PC-9 (cell line): ENCODE data around the gene CMSS1. TPM values are rescaled to one million over a fixed set of nuclear protein-coding genes. Genes with fewer than 3 reads are reported as not detected.

Experiments used
- BruUV-seq: library from RNA; stranded (reverse); fragments of 400-500 nt; replicated peaks from 2 replicates; lab custom pipeline; 2021; lab: Mats Ljungman, UMichigan
- CTCF ChIA-PET: fragments of 300-600 bp; sonication (Branson Sonifier 250); formaldehyde crosslinking; loops from one replicate; lab custom pipeline; 2022; ENCODE audit warnings: antibody characterized with exemption; lab: Charles Lee
- POLR2A ChIA-PET: fragments of 300-600 bp; sonication (Branson Sonifier 250); formaldehyde crosslinking; loops from one replicate; lab custom pipeline; 2022; ENCODE audit warnings: antibody characterized with exemption; ENCODE audit not compliant: unreplicated experiment; lab: Charles Lee
- DNase-seq, 2 experiments: peaks; one replicate each; pipeline versions ENCODE4 v3.0.0 to v3.0.0-alpha.2; 2015 to 2022; ENCODE audit warnings: mixed read lengths in 1 of 2
- H2AFZ ChIP-seq: fragments of 200-600 bp; sonication (generic); 2 replicates; pipeline ENCODE4 v1.8.1; 2017; ENCODE audit warnings: antibody characterized with exemption
- H3F3A ChIP-seq: fragments of 200-600 bp; sonication (generic); 2 replicates; pipeline ENCODE4 v1.8.1; 2017; ENCODE audit warnings: antibody characterized with exemption, mild to moderate bottlenecking, low read depth; ENCODE audit not compliant: insufficient read depth
- H3K27ac ChIP-seq: fragments of 200-600 bp; sonication (generic); 2 replicates; pipeline ENCODE4 v1.6.1; 2016; ENCODE audit warnings: mixed run types
- H3K27me3 ChIP-seq: fragments of 200-600 bp; sonication (generic); 2 replicates; pipeline ENCODE4 v1.6.1; 2016; ENCODE audit warnings: low read depth, mixed run types; ENCODE audit not compliant: insufficient read depth
- H3K36me3 ChIP-seq: fragments of 200-600 bp; sonication (generic); 2 replicates; pipeline ENCODE4 v1.6.1; 2016; ENCODE audit warnings: low read depth, mixed run types
- H3K4me1 ChIP-seq: fragments of 200-600 bp; sonication (generic); replicated peaks from 2 replicates; pipeline ENCODE4 v1.6.1; 2016; ENCODE audit warnings: mixed run types; ENCODE audit not compliant: insufficient read depth
- H3K4me2 ChIP-seq: fragments of 200-600 bp; sonication (generic); 2 replicates; pipeline ENCODE4 v1.6.1; 2017; ENCODE audit warnings: mixed run types
- H3K4me3 ChIP-seq: fragments of 200-600 bp; sonication (generic); 2 replicates; pipeline ENCODE4 v1.6.1; 2016; ENCODE audit warnings: mixed run types
- H3K79me2 ChIP-seq: fragments of 200-600 bp; sonication (generic); 2 replicates; pipeline ENCODE4 v1.6.1; 2017; ENCODE audit warnings: low read depth, mixed run types
- H3K9me2 ChIP-seq: fragments of 200-600 bp; sonication (generic); 2 replicates; pipeline ENCODE4 v1.8.1; 2017; ENCODE audit warnings: mild to moderate bottlenecking; ENCODE audit not compliant: insufficient read depth
- H3K9me3 ChIP-seq: fragments of 200-600 bp; sonication (generic); 2 replicates; pipeline ENCODE4 v1.8.1; 2016; ENCODE audit warnings: low read depth; ENCODE audit not compliant: insufficient read depth
- H4K20me1 ChIP-seq: fragments of 200-600 bp; sonication (generic); 2 replicates; pipeline ENCODE4 v1.8.1; 2017; ENCODE audit not compliant: insufficient read depth
- CTCF ChIP-seq: fragments of 200-600 bp; sonication (generic); conservative IDR thresholded peaks from 2 replicates; pipeline ENCODE4 v1.6.1; 2017; ENCODE audit warnings: mixed run types, antibody characterized with exemption, mild to moderate bottlenecking, moderate library complexity
- EZH2 ChIP-seq: fragments of 200-600 bp; sonication (generic); IDR thresholded peaks from 2 replicates; pipeline ENCODE4 v1.8.0; 2017; ENCODE audit warnings: antibody characterized with exemption, low read depth
- intact Hi-C: fragments of 100-400 bp; cut with micrococcal nuclease; formaldehyde crosslinking; loops from one replicate; pipeline ENCODE4 v1.10.0; 2022; ENCODE audit not compliant: unreplicated experiment
- total RNA-seq: library from RNA; stranded (reverse); gene quantifications from 2 replicates; pipeline ENCODE4 v1.2.3, GENCODE V29; 2021

The CMSS1 gene
- total RNA-seq, 1 experiment from 2014 or later, result 98.9 TPM

GRCh38 chr3:99900248-99900647 lies 82.6 kb downstream of the CMSS1 start:
- POLR2A ChIA-PET, result no interaction called here
- BruUV-seq, result no TSS peak
- peaks cover 69% of the 10 kb centered on the region for H3K4me1 ChIP-seq

GRCh38 chr3:99901200-99901926 lies 83.7 kb downstream of the CMSS1 start:
- peak overlapping the region; percentile 30; the same call in 1 of the 2 replicates for H3K4me3 ChIP-seq
- H3K9me2 ChIP-seq, result no peaks in the 10 kb centered on the region
- ChIA-PET CTCF (interaction anchor here (0.7 to 1.4 kb wide), 3 partner anchors 58 to 353 kb away, joined by 3 to 5 read pairs (median 4); no protein-coding TSS in a partner anchor), POLR2A (interaction anchor here (0.5 to 1.1 kb wide), 10 partner anchors 9 to 896 kb away, joined by 3 to 21 read pairs (median 4); no protein-coding TSS in a partner anchor)
- no peaks in the 10 kb centered on the region for H3K27me3 ChIP-seq
- peak; percentile 55 to 99 for DNase-seq
- peaks cover 58% of the 10 kb centered on the region for H3K4me1 ChIP-seq
- intact Hi-C loops, result loop anchor here (1.0 to 5.0 kb wide), 4 partner anchors 9 to 196 kb away; no protein-coding TSS in a partner anchor
- no TSS peak for BruUV-seq
- no peaks in the 10 kb centered on the region for H4K20me1 ChIP-seq
- H2AFZ ChIP-seq, result no peak overlapping the region
- H3K36me3 ChIP-seq, result no peaks in the 10 kb centered on the region
- H3K9me3 ChIP-seq, result no peaks in the 10 kb centered on the region
- TF ChIP-seq EZH2 (no peak), CTCF (no peak)
- H3K27ac ChIP-seq, result peak overlapping the region; percentile 93
- H3K4me2 ChIP-seq, result peak overlapping the region; percentile 69
- peaks cover 69% of the 10 kb centered on the region for H3K79me2 ChIP-seq
- peaks cover 41% of the 10 kb centered on the region for H3F3A ChIP-seq

More at GRCh38 chr3:99900248-99900647, 82.6 kb downstream of the CMSS1 start:
- no peak for DNase-seq
- peak overlapping the region; percentile 30; the same call in 1 of the 2 replicates for H3K4me3 ChIP-seq
- H4K20me1 ChIP-seq, result no peaks in the 10 kb centered on the region
- intact Hi-C loops, result loop anchor here (2.0 to 5.0 kb wide), 2 partner anchors 103 to 197 kb away; no protein-coding TSS in a partner anchor
- 0 out of 2 replicates have a peak, but pooled peaks cover 4% of the 10 kb centered on the region for H3K9me3 ChIP-seq
- H3K27ac ChIP-seq, result peak overlapping the region; percentile 93
- CTCF ChIA-PET, result no interaction called here
- peaks cover 46% of the 10 kb centered on the region for H3F3A ChIP-seq
- H3K4me2 ChIP-seq, result peak overlapping the region; percentile 69
- H3K9me2 ChIP-seq, result no peaks in the 10 kb centered on the region
- H2AFZ ChIP-seq, result no peak overlapping the region
- peaks cover 59% of the 10 kb centered on the region for H3K79me2 ChIP-seq
- no peaks in the 10 kb centered on the region for H3K27me3 ChIP-seq
- H3K36me3 ChIP-seq, result no peaks in the 10 kb centered on the region
- TF ChIP-seq CTCF, result no peak

GRCh38 chr3:99902091-99902490 lies 84.4 kb downstream of the CMSS1 start:
- Histone ChIP-seq H3F3A (peaks cover 39% of the 10 kb centered on the region), H4K20me1 (no peaks in the 10 kb centered on the region), H3K9me2 (no peaks in the 10 kb centered on the region), H3K27me3 (no peaks in the 10 kb centered on the region), H3K4me3 (peak overlapping the region; percentile 30; the same call in 1 of the 2 replicates), H3K36me3 (no peaks in the 10 kb centered on the region), H3K79me2 (peaks cover 67% of the 10 kb centered on the region), H3K4me2 (peak overlapping the region; percentile 69), H3K4me1 (peaks cover 53% of the 10 kb centered on the region), H3K27ac (peak overlapping the region; percentile 93), H2AFZ (no peak overlapping the region), H3K9me3 (no peaks in the 10 kb centered on the region)
- intact Hi-C loops, result loop anchor here (2.0 to 5.0 kb wide), 2 partner anchors 27 to 195 kb away; no protein-coding TSS in a partner anchor
- ChIA-PET POLR2A (interaction anchor here (0.7 kb wide), 3 partner anchors 139 to 1435 kb away, joined by 3 to 4 read pairs (median 3); no protein-coding TSS in a partner anchor), CTCF (interaction anchor here (0.9 to 1.4 kb wide), 2 partner anchors 59 to 101 kb away, joined by 3 to 4 read pairs; no protein-coding TSS in a partner anchor)
- DNase-seq, result peak in 1 of 2 experiments; percentile 86
- TF ChIP-seq EZH2 (no peak), CTCF (no peak)
- no TSS peak for BruUV-seq
